Posterior cingulate gyrus (tissue), 11 donors: ENCODE results near the gene LTO1.
A peak's percentile ranks its signal among the peaks of the same experiment; 100 is the strongest.
"Not testable (repeated sequence)": the region's sequence is repeated elsewhere in the genome, so short reads cannot be mapped to it uniquely, and the experiment has no call there.

Experiments used
- DNase-seq, 10 donors: peaks; one replicate each; pipeline versions ENCODE4 v3.0.0 to v3.0.0-alpha.2; 2020 to 2021; ENCODE audit warnings: mixed read lengths in 3 of 10
- intact Hi-C: fragments of 100-400 bp; cut with DNase I; formaldehyde crosslinking; loops from one replicate; pipeline ENCODE4 v1.15.1; 2023

The LTO1 gene

DNA sequence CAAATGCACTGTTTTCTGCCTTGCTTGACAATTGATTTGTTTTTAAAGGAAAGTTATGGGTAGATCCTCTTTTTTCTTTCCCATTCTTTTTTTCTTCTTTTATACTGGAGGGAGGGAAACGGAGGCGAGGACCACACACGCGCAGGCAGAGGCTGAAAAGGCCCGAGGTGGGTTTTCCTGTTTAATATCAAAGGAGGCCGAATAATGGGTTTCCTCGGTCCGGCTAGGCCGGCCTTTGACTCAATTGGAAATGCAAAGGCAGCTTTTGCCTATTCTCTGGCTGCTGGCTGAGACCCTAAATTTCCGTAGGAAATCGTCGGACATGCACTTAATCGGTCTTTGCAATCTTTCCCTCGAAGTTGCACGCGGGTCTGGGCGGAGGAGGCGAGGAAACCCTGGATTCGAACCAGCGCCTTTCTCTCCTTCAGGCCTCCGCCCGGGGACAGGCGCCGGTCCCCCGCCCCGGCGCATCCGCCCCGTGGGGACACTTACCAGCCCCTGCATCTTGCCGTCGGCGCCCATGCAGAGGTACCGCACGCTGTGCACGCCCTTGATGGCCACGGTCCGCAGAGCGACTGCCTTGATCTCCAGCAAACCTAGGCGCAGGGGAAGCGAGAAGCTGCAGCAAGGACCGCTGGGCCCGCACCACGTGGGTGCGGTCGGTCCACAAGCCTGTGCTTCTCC is 27.8 kb upstream of the LTO1 start:
- DNase-seq: peak in 1 of 10 donors; percentile 70
- intact Hi-C loops: no loop called here

- DNase-seq: no peak
- intact Hi-C loops: no loop called here
Measured at GRCh38 chr11:69702239-69702691, 27.1 kb upstream of the LTO1 start.

- peak in 9 of 10 donors; percentile 20 to 91 (median 50) for DNase-seq
- intact Hi-C loops: no loop called here
Measured at GRCh38 chr11:69700278-69701140, 25.4 kb upstream of the LTO1 start.

GRCh38 chr11:69699213-69699612 is 24.1 kb upstream of the LTO1 start:
- intact Hi-C loops: no loop called here
- DNase-seq: peak in 1 of 10 donors; percentile 69

DNA sequence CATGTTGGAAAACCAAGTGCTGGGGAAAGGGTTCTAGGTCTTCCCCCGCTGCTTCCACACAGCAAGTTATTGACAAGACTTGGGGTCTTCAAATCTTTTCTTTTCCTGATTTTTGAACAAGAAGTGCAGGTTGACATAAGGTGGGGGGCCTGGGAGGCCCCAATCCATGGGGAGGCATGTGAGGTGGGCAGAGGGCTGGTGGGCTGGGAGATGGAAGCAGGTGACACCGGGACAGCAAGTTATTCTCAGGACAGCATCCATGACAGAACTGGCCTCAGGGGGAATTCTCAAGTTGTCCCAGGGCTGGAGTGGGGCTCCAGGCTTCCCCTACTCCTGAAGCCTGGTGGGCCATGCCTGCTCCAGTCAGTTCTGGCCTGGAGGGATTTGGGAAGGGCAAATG is 23.2 kb upstream of the LTO1 start:
- peak in 1 of 10 donors; percentile 71 for DNase-seq
- intact Hi-C loops: no loop called here

DNA sequence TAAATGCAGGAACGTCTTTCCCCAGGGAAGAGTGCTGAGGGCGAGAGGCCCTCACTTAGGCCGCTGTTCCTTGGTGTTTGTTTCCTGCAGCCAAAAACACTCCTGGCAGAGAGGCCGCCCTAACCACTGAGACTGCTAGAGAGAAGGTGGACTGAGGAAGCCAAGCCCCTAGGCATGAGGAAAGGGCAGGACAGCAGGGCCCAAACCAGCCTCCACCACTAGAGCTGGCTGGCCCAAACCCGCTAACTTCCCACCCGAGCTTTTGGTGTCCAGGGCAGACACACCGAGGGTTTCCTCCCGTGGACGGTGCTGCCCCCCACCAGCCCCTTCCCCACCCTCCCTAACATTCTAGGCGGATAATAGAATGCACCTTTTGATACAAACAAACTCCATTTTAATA is 22.7 kb upstream of the LTO1 start:
- DNase-seq: peak in 2 of 10 donors; percentile 38 to 66
- intact Hi-C loops: no loop called here

DNA sequence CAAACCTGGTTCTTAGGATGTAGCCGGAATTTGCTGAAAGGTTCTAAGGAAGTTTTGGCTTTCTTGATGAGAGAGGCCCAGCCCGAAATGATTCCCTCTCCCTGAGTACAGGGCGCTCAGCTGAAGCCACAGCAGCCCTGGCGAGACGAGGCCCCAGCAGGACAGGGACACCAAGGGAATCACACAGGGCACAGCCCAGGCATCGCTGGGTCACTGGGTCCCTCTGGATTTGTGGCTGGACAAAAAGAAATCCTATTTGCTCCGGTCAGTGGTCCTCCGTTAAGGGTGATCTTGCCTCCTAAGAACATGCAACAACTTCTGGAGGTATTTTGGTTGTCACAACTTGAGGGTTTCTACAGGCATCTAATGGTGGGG is 22.3 kb upstream of the LTO1 start:
- intact Hi-C loops: no loop called here
- DNase-seq: no peak

- peak in 1 of 10 donors; percentile 41 for DNase-seq
- intact Hi-C loops: no loop called here
Measured at GRCh38 chr11:69696749-69697468, 21.8 kb upstream of the LTO1 start.

DNA sequence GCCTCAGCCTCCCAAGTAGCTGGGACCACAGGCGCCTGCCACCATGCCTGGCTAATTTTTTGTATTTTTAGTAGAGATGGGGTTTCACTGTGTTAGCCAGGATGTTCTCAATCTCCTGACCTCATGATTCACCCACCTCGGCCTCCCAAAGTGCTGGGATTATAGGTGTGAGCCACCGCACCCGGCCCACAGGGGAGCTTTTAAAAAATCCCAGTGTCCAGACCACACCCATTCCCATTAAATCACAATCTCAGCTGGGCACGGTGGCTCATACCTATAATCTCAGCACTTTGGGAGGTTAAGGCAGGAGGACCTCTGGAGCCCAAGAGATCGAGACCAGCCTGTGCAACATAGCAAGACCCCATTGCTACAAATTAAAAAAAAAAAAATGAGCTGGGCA is 20.8 kb upstream of the LTO1 start:
- intact Hi-C loops: not testable (repeated sequence)
- peak in 1 of 10 donors; percentile 19 for DNase-seq

DNA sequence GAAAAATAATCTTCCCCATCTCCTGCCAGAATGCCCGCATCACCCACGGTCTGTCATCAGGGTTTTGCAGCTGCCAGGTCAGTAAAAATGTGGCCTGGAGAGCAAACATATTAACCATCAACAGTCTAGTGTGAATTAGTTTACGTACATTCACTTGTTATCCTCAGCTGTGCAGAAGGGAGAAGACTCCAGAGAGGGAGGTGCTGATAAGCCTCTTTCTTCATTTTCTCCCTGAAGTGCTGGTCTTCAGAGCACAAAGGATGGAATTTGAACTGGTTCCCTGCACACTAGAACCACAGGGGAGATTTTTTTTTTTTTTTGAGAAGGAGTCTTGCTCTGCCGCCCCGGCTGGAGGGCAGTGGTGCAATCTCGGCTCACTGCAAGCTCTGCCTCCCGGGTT is 20.4 kb upstream of the LTO1 start:
- peak in 1 of 10 donors; percentile 6 for DNase-seq
- intact Hi-C loops: no loop called here

DNA sequence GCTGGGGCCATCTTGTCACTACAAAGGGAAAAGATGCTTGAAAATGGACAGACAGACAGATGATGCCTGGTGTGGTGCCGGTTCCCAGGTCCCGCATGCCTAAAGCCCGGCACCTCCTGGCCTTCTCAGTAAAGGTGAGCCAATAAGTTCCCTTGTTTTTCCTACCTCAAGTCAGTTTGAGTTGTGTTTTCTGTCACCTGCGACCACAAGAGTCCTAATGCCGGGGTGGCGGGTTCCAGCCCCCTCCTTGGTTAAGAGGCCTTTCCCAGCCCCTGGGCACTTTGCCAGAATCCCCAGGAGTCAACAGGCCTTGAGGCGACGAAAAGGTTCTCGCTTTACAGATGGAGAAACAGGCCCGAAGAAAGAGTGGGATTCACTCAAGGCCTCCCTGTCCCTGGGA is 19.6 kb upstream of the LTO1 start:
- intact Hi-C loops: no loop called here

GRCh38 chr11:69692422-69692821 is 17.3 kb upstream of the LTO1 start:
- intact Hi-C loops: no loop called here
- no peak for DNase-seq

More for the DNA sequence above, 19.6 kb upstream of the LTO1 start:
- DNase-seq: peak in 2 of 10 donors; percentile 62 to 81

- intact Hi-C loops: no loop called here
- no peak for DNase-seq
Measured at GRCh38 chr11:69691463-69691862, 16.3 kb upstream of the LTO1 start.

GRCh38 chr11:69689484-69690319 is 14.5 kb upstream of the LTO1 start:
- peak in 1 of 10 donors; percentile 35 for DNase-seq
- intact Hi-C loops: no loop called here

DNA sequence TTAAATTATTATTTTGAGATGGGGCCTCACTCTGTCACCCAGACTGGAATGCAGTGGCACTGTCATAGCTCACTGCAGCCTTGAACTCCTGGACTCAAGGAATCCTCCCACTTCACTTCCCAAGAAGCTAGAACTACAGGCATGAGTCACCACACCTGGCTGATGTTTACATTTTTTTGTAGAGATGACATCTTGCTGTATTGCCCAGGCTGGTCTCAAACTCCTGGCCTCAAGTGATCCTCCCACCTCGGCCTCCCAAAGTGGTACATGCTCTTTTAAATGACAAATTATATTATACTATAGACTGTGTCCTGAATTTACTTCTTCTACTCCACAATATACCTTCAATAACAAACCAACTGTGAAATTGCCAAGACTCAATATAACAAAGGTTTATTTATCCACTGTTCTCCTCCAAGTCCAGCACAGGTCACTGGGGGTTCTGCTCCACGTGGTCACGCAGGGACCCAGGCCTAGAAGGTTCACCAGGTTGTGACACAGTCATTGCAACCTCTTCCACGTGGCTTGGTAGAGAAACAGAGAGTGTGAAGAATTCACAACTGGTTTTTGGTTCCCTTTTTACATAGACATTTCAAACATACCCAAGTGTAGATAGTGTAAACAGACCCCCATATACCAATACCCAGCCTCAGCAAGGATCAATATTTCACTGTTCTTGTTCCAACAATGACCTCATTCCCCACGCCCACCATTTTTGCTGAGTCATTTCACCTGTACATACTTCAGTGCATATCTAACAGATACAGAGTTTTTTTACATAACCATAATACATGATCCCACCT is 13.0 kb upstream of the LTO1 start:
- intact Hi-C loops: loop anchor here (2.0 kb wide), 1 partner anchor 509 kb away; no protein-coding TSS in a partner anchor

GRCh38 chr11:69686856-69687255 is 11.7 kb upstream of the LTO1 start:
- intact Hi-C loops: loop anchor here (1.0 to 2.0 kb wide), 2 partner anchors 201 to 510 kb away; no protein-coding TSS in a partner anchor

More for the DNA sequence above, 13.0 kb upstream of the LTO1 start:
- DNase-seq: not testable (repeated sequence)

GRCh38 chr11:69686452-69686851 is 11.3 kb upstream of the LTO1 start:
- peak in 2 of 10 donors; percentile 76 to 78 for DNase-seq

More at GRCh38 chr11:69686856-69687255, 11.7 kb upstream of the LTO1 start:
- DNase-seq: peak in 1 of 10 donors; percentile 67

GRCh38 chr11:69685348-69685747 is 10.2 kb upstream of the LTO1 start:
- no peak for DNase-seq
- intact Hi-C loops: no loop called here

More at GRCh38 chr11:69686452-69686851, 11.3 kb upstream of the LTO1 start:
- intact Hi-C loops: loop anchor here (1.0 to 2.0 kb wide), 2 partner anchors 202 to 510 kb away; no protein-coding TSS in a partner anchor

DNA sequence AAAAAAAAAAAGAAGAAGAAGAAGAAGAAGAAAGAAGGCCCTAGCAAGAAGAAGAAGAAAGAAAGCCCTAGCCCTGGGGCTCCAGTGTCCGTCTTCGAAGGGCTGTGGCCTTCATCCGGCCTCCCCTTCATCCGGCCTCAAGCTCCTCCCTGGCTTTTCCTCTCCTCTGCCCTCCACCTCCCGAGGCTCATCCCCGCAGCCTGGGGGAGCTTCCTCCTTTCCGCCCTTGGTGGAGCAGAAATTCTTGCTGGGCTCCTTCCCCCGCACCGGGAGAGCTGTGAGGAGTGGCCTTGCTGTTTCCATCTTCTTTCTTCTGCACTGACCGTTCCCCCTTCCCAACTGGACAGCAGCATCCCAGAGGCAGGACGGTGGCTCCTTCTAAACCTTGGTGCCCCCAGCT is 9.5 kb upstream of the LTO1 start:
- peak in 1 of 10 donors; percentile 80 for DNase-seq
- intact Hi-C loops: no loop called here
